Mesothelial cell of epicardium (in vitro differentiated cells): Measurements from ENCODE around the gene INCENP. TPM values are rescaled to one million over a fixed set of nuclear protein-coding genes. Genes with fewer than 3 reads are reported as not detected.

ENCODE experiments used
- DNase-seq, 2 experiments: peaks; one replicate each; pipeline ENCODE4 v3.0.0; 2021; ENCODE audit warnings: low spot score in 2 of 2; ENCODE audit not compliant: unreplicated experiment in 2 of 2
- H3K27ac Mint-ChIP-seq: 2 replicates; pipeline ENCODE4 v1.8.0; 2021; ENCODE audit warnings: mixed read lengths
- H3K27me3 Mint-ChIP-seq: 2 replicates; pipeline ENCODE4 v1.8.0; 2021; ENCODE audit warnings: low read depth, mixed read lengths
- H3K36me3 Mint-ChIP-seq: 2 replicates; pipeline ENCODE4 v1.8.0; 2021; ENCODE audit warnings: mixed read lengths
- H3K4me1 Mint-ChIP-seq: 2 replicates; pipeline ENCODE4 v1.8.0; 2021; ENCODE audit warnings: mixed read lengths
- H3K4me3 Mint-ChIP-seq: 2 replicates; pipeline ENCODE4 v1.8.0; 2021; ENCODE audit warnings: mild to moderate bottlenecking, moderate library complexity, mixed read lengths
- H3K9me3 Mint-ChIP-seq: 2 replicates; pipeline ENCODE4 v1.8.0; 2021; ENCODE audit warnings: mixed read lengths
- total RNA-seq: library from RNA; stranded (reverse); gene quantifications from 3 replicates; pipeline ENCODE4 v1.2.1, GENCODE V29; 2021
- TF ChIP-seq, protein P1 (sequence below): fragments of 200-600 bp; sonication (generic); IDR thresholded peaks from one replicate; pipeline ENCODE4 v1.5.0; 2021; ENCODE audit warnings: antibody characterized with exemption; ENCODE audit not compliant: unreplicated experiment

INCENP gene
- total RNA-seq, 1 donor from 2014 or later = 50.9 TPM

DNA sequence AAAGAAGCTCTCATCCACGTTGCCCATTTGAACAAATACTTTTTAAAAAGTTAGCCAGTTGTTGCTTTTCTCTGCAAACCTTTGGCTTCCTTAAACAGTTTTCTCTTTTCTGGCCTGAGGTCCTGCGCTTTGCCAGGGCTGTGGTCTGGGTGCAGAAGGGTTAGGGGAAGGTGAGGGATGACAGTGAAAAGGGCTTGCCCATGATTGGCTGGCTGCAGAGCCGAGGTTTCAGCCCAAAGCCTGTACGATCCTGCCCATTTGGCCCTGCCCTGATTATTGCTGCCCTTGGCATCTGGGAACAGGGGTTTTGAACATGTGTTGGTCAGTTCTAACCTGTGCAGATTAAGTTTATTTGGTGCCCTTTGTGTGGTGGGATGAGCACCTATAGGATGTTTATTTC is 1.5 kb downstream of the INCENP start:
- peaks cover 21% of the 10 kb centered on the region for H3K4me1 Mint-ChIP-seq
- no peak overlapping the region for H3K27ac Mint-ChIP-seq
- no peak for DNase-seq
- H3K4me3 Mint-ChIP-seq = peak overlapping the region; percentile 97
- no peaks in the 10 kb centered on the region for H3K27me3 Mint-ChIP-seq
- TF ChIP-seq, protein P1, sequence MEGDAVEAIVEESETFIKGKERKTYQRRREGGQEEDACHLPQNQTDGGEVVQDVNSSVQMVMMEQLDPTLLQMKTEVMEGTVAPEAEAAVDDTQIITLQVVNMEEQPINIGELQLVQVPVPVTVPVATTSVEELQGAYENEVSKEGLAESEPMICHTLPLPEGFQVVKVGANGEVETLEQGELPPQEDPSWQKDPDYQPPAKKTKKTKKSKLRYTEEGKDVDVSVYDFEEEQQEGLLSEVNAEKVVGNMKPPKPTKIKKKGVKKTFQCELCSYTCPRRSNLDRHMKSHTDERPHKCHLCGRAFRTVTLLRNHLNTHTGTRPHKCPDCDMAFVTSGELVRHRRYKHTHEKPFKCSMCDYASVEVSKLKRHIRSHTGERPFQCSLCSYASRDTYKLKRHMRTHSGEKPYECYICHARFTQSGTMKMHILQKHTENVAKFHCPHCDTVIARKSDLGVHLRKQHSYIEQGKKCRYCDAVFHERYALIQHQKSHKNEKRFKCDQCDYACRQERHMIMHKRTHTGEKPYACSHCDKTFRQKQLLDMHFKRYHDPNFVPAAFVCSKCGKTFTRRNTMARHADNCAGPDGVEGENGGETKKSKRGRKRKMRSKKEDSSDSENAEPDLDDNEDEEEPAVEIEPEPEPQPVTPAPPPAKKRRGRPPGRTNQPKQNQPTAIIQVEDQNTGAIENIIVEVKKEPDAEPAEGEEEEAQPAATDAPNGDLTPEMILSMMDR = no peak
- H3K36me3 Mint-ChIP-seq = no peaks in the 10 kb centered on the region
- H3K9me3 Mint-ChIP-seq = no peaks in the 10 kb centered on the region

DNA sequence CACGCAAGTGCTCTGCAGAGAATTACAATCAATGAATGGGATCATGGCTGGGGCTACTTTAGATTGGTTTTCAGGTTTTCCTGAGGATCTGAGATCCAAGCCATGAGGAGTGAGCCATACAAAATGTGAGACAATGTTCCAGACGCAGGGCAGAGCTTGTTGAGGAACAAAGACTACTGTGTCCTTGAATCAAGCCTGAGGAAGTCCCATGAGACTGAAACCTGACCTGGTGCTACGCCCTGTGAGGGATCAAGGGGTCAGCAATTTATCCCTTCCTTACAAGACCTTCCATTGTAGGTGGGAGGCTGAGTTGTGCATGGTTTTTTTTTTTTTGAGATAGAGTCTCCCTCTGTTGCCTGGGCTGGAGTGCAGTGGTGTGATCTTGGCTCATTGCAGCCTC is 2.1 kb downstream of the INCENP start:
- Mint-ChIP-seq H3K27ac (no peak overlapping the region), H3K36me3 (no peaks in the 10 kb centered on the region), H3K27me3 (no peaks in the 10 kb centered on the region), H3K4me3 (peak overlapping the region; percentile 97), H3K4me1 (peaks cover 21% of the 10 kb centered on the region), H3K9me3 (no peaks in the 10 kb centered on the region)
- TF ChIP-seq, protein P1 = no peak
- DNase-seq = no peak

GRCh38 chr11:62127426-62127825 is 3.6 kb downstream of the INCENP start:
- H3K27me3 Mint-ChIP-seq = no peaks in the 10 kb centered on the region
- H3K9me3 Mint-ChIP-seq = no peaks in the 10 kb centered on the region
- DNase-seq = no peak
- H3K4me1 Mint-ChIP-seq = peaks cover 21% of the 10 kb centered on the region
- TF ChIP-seq, protein P1 = no peak
- peaks cover 5% of the 10 kb centered on the region for H3K36me3 Mint-ChIP-seq
- peak overlapping the region; percentile 11 for H3K27ac Mint-ChIP-seq
- no peak overlapping the region for H3K4me3 Mint-ChIP-seq

DNA sequence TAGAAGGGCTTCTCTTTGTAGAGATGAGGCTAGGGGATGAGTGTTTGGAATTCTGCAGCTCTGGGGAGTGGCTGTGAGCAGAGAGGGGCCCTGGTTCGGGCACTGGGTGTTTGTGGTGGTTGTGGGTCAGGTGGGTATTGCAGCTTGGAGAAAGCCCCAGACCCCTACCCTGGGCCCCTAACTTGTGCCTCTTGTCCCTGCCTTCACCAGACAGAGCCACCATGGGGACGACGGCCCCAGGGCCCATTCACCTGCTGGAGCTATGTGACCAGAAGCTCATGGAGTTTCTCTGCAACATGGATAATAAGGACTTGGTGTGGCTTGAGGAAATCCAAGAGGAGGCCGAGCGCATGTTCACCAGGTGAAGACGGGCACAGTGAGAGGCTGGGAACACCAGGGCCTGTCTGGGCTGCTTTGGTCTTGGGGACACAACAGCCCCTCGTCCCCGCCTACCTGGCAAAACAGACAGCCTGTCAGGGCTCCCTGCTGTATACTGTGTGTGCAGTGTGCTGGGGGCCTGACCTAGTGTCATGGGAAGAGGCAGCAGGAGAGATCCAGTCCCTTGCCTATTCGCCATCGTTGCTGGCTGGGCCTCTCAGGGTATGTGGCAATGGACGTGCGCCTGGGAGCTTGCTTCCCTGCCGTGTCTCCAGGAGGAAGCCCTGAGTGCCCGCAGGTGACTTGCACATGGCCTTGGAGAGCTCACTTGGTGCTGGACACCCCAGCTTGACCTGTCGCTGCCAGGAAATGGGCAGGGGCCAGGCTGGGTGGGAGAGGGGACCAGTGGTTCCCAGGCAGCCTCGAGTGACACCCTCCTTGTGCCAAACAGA is 4.3 kb downstream of the INCENP start:
- no peak overlapping the region for H3K27ac Mint-ChIP-seq
- H3K36me3 Mint-ChIP-seq = peaks cover 6% of the 10 kb centered on the region
- TF ChIP-seq, protein P1 = no peak
- no peak for DNase-seq
- no peaks in the 10 kb centered on the region for H3K9me3 Mint-ChIP-seq
- H3K4me3 Mint-ChIP-seq = no peak overlapping the region
- H3K27me3 Mint-ChIP-seq = no peaks in the 10 kb centered on the region
- peaks cover 17% of the 10 kb centered on the region for H3K4me1 Mint-ChIP-seq

- TF ChIP-seq, protein P1 = no peak
- no peak overlapping the region for H3K27ac Mint-ChIP-seq
- DNase-seq = no peak
- H3K4me3 Mint-ChIP-seq = no peak overlapping the region
- H3K27me3 Mint-ChIP-seq = no peaks in the 10 kb centered on the region
- H3K9me3 Mint-ChIP-seq = no peaks in the 10 kb centered on the region
- H3K36me3 Mint-ChIP-seq = peaks cover 6% of the 10 kb centered on the region
- peaks cover 13% of the 10 kb centered on the region for H3K4me1 Mint-ChIP-seq
Measured at GRCh38 chr11:62128835-62129234, 5.0 kb downstream of the INCENP start.
